Measurements from ENCODE around the gene PDGFC.
"Not testable (repeated sequence)": the region's sequence is repeated elsewhere in the genome, so short reads cannot be mapped to it uniquely, and the experiment has no call there.

The PDGFC gene

DNA sequence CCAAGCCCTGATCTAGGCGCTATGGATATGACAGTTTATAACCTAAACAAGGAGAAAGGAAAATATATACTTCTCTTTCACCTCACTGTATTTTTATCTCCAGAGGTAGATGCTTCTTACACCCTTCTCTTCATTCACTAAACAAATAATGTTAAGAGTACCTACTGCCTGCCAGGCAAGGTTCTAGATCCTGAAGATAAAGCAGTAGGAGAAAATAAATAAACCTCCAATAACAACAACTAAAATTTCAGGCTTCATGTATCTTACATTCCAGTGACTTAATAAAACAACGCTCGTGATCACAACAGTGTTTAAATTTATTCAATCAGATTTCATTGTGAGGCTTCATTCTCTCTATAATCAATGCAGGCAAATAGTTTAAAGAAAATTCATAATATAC lies 20.7 kb downstream of the PDGFC start:
- DNase-seq (ENCODE audit: low read depth), result no peak

DNA sequence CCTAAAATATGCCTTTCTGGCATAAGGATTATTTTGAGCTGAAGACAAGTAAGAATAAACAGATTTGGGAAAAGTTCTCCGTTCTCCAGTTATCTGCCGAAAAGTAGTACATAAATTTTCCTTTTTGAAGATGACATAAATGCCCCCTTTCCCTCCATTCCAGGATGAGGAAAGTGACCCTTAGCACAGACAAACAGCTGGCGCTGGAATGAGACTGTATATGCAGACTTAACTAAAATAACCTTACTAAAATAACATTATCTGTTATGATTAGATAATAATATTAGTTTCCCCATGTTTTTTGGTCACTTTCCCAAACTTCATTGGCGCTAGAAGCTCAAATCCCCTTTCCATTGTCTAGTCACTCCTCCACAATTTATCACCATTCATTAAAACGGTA lies 21.5 kb downstream of the PDGFC start:
- DNase-seq (ENCODE audit: low read depth), result no peak

DNA sequence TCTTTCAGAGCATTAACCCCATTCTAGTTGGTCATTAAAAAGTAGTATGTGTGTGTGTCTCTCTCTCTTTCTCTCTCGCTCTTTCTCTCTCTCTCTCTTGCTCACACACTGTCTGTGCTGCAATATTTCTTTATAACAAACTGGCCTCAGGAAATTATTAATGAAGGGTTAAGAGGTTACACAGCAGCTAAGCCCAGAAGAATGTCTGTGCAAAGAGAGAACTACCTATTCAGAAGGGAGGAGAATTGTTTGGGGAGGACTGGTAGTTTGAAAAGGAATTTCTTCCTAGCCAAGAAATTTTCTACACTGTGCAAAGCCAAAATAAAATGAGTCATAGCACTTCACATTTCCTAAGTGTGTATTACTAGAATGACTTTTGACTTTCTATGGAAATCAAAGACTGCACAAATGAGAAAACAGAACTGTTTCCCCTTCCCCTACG lies 22.2 kb downstream of the PDGFC start:
- peak; percentile 47 for DNase-seq (ENCODE audit: low read depth)

DNA sequence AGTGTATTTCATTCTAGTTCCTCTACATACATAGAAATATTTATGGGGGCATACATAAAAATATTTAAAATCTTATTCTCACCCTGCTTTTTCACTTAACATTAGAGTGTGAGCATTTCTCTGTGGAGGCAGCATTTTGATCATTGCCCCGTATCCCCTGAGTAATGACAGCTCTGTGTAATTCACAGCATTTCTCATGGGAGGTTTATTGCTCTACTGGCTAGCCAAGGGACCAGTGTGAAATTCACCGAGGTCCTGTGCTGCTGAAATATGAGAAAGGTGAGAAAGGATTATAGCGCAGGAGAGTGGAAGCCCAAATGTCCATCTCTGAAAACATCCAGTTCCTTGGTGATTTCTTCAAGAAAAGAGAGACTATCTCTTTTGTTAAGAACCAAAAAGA lies 22.9 kb downstream of the PDGFC start:
- no peak for DNase-seq (ENCODE audit: low read depth)

DNA sequence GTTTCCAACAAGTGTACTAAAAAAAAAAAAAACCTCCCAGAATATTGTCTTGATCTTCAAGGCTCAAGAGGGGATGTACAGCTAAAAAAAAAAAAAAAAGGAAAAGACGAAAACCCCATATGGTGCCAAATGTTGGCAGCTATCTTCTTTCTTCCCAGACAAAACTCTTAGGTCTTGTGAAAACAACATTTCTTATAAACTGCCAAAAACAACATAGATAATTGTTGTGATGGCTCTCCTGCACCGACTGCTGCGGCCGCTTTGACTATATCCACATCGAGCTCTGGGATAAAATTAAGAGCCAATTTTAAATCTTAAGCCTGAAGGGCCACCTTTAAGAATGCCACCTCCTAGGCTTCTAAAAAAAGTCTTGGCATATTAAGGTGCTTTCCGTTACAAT lies 23.5 kb downstream of the PDGFC start:
- no peak for DNase-seq (ENCODE audit: low read depth)

DNA sequence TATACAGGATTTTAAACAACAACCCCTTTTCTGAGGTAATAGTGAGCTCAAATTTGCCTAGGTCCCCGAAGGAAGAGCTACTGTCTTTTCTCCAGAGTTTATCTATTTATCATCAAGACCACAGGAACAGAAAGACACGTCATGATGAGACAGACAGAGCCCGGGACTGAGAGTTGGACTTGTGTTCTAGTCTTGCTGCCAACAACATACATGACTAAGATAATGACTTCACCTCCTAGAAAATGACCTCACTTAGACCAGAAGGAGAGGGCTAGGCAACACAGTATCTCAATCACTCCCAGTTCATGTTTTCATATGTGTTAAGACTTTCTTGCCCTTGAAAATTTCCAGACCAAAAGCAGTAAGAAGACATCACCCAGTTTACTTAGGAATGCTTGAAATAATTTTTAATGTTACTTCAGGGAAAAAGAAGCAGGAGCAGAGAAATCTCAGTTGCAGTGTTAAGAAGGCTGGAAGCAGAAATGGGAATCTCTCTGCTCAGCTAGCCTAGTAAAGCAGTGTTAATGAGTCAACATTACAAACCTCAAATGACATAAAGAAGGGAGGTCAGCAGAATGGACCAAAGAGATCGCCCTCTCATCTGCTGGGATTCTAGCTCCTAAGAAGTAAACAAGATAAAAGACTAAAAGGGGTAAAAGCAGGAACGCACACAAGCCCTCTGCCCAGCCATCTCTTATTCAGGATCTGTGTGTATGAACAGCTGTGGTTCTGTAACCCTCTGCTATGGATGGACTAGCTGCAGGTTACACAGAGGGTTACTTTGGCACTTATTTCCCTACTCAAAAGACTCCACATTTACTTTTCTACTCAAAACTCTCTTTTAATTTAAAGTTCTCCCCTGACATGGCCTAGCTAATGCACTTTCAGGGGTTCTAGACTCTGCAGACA lies 24.8 kb downstream of the PDGFC start:
- peak; percentile 92 for DNase-seq (ENCODE audit: low read depth)

DNA sequence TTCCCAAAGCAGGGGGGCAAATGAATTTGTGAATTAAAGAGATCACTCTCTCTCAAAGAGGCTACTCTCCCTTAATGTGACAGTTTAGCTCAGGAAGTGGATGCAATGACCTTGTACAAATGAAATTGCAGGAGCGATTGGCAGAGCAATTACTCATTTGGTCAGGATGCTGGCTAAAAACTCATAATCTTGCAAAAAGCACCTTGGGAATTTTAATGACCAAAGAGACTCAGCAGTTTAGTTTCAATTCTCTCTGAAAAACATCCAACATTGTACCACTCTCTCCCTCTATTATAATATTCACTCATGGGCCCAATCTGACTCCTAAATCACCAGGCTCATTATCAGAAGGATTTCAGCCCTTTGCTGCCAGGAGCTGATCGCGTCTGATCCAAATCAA lies 26.1 kb downstream of the PDGFC start:
- no peak for DNase-seq (ENCODE audit: low read depth)

DNA sequence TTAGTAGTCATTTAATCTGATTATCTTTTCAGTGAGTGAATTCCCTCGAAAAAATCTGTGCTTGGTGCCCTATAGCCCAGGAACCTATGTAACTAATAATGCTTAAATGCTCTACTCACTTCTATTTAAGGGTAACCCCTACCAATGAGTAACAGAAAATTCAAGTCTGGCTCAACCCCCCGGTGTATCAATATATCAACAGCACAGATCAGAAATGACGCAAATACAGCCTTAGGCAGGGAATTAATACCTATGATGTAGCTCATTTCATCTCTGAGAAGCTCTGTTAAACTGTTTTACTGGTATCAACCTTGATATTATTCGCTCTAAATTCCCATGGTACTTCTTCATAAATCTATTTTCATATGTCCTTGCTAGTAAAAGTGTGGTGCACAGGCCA lies 28.6 kb downstream of the PDGFC start:
- DNase-seq (ENCODE audit: low read depth), result no peak

DNA sequence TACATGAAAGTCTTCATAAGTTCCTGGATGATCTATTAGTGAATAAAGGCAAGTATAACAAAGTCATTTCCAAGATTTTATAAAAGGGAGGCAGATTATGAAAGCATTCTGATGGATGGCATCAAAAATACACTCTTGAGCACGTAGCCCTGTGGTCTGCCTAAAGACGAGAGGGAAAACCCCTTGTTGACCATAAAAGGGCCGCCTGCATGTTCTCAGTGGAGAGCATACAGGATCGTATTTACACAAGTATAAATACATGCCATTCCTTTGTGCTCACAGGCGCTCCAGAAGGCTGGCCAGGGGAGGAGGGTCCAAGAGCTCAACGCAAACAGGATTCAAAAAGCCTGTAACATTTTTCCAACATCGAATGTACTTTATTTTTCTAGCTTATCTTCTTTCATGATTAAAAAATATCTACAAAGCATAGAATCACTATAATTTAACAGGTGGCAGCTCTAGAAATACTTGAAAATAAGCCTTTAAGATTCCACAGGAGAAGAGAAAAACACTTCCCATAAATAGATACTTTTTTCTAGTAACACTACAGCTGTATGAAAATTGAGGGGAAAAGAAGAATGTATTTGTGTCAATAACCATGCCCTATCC lies 29.6 kb downstream of the PDGFC start:
- no peak for DNase-seq (ENCODE audit: low read depth)

DNA sequence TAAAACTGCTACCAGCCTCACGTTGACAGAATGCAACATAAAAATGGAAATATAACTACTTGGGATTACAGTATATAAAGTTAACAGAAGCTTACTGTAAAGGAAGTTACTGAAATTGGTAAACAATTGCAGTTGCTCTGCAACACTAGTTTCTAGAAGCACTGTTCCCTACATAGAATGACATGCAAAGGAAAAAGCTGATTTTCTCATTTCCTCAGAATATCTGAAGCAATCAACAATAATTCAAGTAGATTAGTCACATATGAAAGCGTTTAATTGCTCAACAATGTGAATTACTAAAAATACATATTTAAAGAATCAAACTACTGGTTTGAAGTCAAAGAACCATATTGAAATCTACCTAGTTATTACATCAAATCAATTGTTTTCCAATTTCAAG lies 31.8 kb downstream of the PDGFC start:
- no peak for DNase-seq (ENCODE audit: low read depth)

DNA sequence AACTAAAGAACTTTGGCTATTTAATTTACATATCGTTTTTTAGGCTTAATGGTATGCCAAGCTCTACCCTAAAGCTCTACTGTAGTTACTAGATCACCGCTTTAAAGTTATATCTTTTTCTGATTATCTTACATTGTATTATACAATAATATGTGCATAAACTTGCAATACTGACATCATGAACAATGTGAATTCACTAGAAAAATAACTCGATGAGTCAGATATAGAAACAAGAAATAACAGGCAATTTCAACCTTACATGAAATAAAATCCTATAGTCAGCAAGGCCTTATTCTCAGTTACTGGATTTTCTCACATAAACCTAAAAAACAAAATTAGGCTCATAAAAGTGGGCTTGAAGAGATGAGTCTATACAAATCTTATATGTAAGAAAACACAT lies 32.5 kb downstream of the PDGFC start:
- DNase-seq (ENCODE audit: low read depth), result no peak

DNA sequence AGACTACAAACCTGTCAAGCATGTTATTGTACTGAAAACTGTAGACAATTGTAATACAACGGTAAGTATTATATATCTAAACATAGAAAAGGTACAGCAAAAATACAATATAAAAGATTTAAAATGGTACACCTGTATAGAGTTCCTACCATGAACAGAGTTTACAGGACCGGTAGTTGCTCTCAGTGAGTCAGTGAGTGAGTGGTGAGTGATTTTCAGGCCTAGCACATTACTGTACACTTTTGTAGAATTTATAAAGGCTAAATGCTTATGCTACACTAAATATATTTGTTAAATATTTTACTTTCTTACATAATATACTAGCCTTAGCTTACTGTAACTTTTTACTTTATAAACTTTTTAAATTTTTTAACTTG lies 37.4 kb downstream of the PDGFC start:
- DNase-seq (ENCODE audit: low read depth), result no peak

DNA sequence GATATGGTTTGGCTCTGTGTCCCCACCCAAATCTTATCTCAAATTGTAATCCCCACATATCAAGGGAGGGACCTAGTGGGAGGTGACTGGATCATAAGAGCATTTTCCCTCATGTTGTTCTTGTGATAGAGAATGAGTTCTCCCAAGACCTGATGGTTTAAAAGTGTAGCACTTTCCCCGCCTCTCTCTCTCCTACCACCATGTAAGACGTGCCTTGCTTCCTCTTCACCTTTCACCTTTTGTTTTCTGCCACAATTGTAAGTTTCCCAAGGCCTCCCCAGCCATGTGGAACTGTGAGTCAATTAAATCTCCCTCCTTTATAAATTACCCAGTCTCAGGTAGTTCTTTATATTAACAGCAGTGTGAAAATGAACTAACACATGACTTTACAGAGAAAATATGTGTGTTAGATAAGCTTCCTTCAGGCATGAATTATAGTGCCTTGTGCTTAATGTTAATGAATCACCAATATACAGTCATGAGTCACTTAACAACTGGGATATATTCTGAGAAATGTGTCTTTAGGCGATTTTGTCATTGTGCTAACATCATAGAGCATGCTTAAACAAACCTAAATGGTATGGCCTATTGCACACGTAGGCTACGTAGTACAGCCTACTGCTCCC lies 37.9 kb downstream of the PDGFC start:
- DNase-seq (ENCODE audit: low read depth), result peak; percentile 60

DNA sequence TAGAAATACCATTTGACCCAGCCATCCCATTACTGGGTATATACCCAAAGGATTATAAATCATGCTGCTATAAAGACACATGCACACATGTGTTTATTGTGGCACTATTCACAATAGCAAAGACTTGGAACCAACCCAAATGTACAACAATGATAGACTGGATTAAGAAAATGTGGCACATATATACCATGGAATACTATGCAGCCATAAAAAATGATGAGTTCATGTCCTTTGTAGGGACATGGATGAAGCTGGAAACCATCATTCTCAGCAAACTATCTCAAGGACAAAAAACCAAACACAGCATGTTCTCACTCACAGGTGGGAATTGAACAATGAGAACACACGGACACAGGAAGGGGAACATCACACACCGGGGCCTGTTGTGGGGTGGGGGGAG lies 39.2 kb downstream of the PDGFC start:
- DNase-seq (ENCODE audit: low read depth), result not testable (repeated sequence)

DNA sequence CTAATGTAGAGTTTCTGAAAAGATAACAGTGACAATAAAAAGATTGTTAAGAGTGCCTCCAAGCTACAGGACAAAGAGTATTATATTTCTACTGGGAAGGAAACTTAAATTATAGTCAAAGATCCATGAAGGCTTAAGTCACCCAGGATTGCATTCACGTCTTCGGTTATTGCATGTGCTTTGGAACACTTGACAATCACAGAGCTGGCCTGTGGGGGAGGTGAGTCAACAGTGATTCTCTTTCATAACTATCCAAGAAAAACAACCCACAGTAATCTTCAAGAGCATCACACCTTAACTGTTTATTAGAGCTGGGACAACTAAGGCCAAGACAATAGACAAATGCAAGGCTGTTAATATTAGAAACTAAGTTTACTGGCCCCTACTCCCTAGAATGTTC lies 40.3 kb downstream of the PDGFC start:
- peak; percentile 58 for DNase-seq (ENCODE audit: low read depth)

DNA sequence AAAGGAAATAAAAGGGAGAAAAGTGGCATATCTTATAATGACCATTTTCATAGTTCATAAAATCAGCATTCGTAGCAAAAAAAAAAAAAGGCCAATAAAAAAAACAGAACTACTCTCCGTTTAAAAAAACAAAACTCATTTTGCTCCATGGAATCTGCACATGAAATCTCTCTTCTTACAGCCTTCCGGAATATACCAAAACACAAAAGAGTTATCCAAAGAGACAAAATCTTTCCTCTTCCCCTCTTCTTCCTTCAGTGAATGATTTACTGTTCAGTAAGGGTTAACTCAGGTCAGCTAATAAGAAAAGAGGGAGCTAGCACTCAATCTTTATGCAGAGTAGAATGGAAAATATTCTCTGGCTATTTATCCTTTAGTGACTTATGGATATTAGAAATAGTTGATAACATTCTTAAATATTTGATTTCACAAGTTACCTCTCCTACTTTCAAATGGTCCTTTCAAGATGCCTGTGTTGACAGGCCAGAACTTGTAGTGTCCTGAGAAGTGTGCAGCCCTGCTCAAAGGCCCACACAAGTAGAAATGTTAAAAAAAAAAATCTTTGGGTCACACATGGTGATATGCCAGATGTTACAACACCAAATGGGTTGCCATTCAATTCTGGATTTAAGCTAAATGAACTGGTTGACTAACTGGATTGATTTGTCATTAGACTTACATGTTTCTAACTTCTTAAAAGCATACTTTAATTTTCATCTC lies 42.1 kb downstream of the PDGFC start:
- DNase-seq (ENCODE audit: low read depth), result no peak

DNA sequence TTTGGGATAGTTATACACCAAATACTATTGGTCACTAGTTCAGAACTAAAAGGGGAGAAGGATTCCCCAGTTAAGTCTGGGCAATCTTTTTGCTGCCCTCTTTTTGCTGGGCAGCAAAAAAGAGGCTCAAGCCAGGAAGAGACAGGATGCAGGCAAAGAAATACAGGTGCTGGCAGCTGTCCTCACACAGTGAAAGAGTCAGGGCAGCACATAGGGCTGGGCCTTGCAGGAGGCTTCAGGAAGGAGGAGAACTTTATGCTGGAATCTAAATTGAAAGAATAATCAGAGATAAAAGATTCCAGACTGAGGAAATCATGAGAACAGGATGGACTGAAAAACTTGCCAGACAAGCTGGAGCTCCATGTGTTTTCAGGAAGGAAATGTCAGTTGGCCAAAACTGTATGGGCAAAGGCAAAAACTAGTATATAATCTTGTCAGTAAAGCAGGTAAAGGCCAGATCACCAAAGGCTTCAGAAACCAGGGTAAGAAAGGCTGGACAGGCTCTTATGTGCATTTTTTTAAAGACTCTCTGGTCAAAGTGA lies 46.8 kb downstream of the PDGFC start:
- no peak for DNase-seq (ENCODE audit: low read depth)

DNA sequence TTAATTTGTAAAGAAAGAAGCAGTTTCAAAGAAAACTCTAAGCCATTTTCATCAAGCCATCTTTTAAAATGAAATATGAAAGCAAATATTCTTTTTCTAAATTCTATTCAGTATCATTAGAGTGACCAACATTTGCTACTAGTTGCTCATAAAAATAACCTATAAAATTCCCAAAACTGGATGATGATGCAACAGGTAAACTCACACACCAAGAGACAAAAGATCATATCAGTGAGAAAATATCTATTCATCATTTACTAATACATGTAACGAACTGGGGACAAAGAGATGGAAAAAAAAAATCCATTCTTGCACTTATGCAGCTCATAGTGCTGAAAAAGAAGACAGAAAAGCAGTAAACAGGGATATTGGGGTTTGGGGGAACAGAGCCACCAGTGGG lies 48.1 kb downstream of the PDGFC start:
- no peak for DNase-seq (ENCODE audit: low read depth)

DNA sequence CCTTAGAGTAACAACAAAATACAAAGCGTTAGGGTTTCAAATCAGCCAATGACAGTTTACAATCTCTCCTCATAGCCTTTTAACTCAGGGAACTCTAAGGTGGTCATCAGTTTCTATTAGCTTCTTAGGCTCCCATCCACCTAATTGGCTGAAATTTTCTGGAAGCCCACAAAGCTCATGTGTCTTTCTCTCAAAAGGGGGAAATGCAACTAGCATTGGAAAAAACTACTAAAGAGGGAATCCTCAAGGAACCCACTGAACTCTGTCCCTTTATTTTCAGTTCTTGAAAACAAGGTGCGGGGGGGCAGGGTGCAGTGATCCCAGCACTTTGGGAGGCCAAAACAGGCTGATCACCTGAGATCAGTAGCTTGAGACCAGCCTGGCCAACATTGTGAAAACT lies 56.4 kb downstream of the PDGFC start:
- no peak for DNase-seq (ENCODE audit: low read depth)

DNA sequence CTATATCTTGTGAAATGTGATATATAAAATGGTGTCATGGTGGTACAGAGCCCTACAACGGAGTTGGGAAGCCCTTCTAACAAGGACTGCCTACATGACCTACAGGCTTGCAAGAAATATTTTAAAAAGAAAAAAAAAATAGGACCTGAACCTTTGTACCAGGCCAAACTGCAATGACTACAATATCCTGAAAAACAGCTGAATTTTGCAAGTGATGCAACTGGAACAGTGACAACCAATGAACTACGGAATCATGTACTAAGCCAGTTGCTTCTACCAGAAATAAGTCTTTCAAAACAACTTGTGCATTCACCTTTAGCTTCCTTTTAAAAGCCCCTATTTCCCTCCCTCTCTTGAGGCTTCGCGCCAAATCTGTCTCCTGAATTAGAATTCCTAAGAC lies 58.4 kb downstream of the PDGFC start:
- no peak for DNase-seq (ENCODE audit: low read depth)

DNA sequence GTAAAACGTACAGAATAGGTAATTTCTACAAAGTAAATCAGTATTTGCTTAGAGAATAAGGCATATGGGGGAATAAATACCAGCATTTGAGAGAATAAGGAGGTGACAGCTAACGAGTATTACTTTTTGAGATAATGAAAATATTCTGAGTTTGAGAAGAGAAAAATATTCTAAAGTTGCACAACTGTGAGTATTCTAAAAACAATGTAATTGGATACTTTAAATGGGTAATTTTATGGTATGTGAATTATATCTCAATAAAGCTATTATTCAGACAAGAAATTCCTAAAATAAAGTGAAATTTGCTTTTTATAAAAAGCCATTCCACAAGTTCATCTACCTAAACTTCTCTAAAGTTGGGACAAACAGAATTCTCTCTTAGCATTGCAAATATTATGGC lies 62.6 kb downstream of the PDGFC start:
- no peak for DNase-seq (ENCODE audit: low read depth)

DNA sequence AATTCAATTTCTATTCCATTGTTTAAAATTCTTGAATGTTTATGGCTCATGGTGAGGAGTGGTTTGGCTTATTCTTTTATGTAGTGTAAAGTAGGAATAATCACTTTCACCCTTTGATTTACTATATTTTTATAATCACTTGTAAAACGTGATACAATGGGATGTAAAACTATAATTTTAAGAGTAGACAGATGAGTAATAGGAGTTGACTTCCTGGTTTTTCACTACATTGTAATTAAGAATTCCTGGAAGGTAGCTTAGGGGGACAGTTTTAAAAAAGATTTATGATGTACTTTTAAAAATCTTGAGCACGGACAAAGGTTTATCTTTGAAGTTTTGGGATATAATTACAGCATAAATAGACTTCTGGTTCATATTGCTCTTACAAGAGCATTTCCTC lies 65.3 kb downstream of the PDGFC start:
- no peak for DNase-seq (ENCODE audit: low read depth)

Data from GM04504 (cell line).